GM12878 (cell line): Measurements from ENCODE around the gene MLXIP. TPM values are rescaled to one million over a fixed set of nuclear protein-coding genes. Genes with fewer than 3 reads are reported as not detected.
A peak's percentile ranks its signal among the peaks of the same experiment; 100 is the strongest.

ENCODE experiments used
- ATAC-seq: fragments of 200-7000 bp; cut with Tn5 transposase; 3 replicates; pipeline ENCODE4 v1.9.1; 2020; ENCODE audit warnings: mild to moderate bottlenecking, moderate library complexity
- BruUV-seq: library from RNA; stranded (reverse); fragments of 400-500 nt; replicated peaks from 2 replicates; lab custom pipeline; 2021; lab: Mats Ljungman, UMichigan
- CTCF ChIA-PET: fragments of 300-600 bp; sonication (Branson Sonifier 250); formaldehyde crosslinking; extraction: SDS; loops from one replicate; lab custom pipeline; 2021; ENCODE audit warnings: inconsistent platforms; lab: Yijun Ruan, JAX
- POLR2A ChIA-PET: fragments of 350-600 bp; formaldehyde crosslinking; extraction: SDS; loops from one replicate; lab custom pipeline; 2021; ENCODE audit warnings: inconsistent platforms; lab: Charles Lee
- RAD21 ChIA-PET: fragments of 300-600 bp; sonication (Branson Sonifier 250); formaldehyde crosslinking; loops from one replicate; lab custom pipeline; 2023; ENCODE audit warnings: antibody characterized with exemption; ENCODE audit not compliant: unreplicated experiment; lab: Charles Lee
- SMC1A ChIA-PET: fragments of 300-600 bp; sonication (Branson Sonifier 250); formaldehyde crosslinking; loops from one replicate; lab custom pipeline; 2023; ENCODE audit not compliant: unreplicated experiment, uncharacterized antibody; lab: Charles Lee
- DNase-seq: peaks from one replicate; pipeline ENCODE4 v3.0.0-alpha.2; 2011; ENCODE audit warnings: low read depth, low spot score
- FAIRE-seq: peaks from 3 replicates; lab custom pipeline; 2011; peaks lifted over from hg19 to GRCh38; lab: Jason Lieb, UNC
- H2AFZ ChIP-seq: 2 replicates; pipeline ENCODE4 v1.6.0; 2011; ENCODE audit warnings: low read depth, low read length, control low read depth; ENCODE audit not compliant: control insufficient read depth
- H3K27ac ChIP-seq: 2 replicates; pipeline ENCODE4 v1.5.1; 2011; ENCODE audit warnings: control low read depth; ENCODE audit not compliant: control insufficient read depth, insufficient read depth
- H3K27me3 ChIP-seq, 2 experiments: replicated peaks in 1 of 2; 2 replicates each; pipeline versions ENCODE4 v1.6.0 to v1.6.1; 2011; ENCODE audit warnings: low read length in 1 of 2; ENCODE audit not compliant: control insufficient read depth in 2 of 2, insufficient read depth in 2 of 2
- H3K36me3 ChIP-seq, 2 experiments: 2 replicates each; pipeline ENCODE4 v1.5.1; 2011; ENCODE audit warnings: low read length in 1 of 2; ENCODE audit not compliant: control insufficient read depth in 2 of 2, insufficient read depth in 2 of 2
- H3K4me1 ChIP-seq: 2 replicates; pipeline ENCODE4 v1.6.1; 2011; ENCODE audit warnings: mild to moderate bottlenecking, low read length, moderate library complexity, mixed read lengths; ENCODE audit not compliant: control insufficient read depth, insufficient read depth
- H3K4me2 ChIP-seq: 2 replicates; pipeline ENCODE4 v1.6.0; 2011; ENCODE audit warnings: control low read depth; ENCODE audit not compliant: control insufficient read depth, insufficient read depth
- H3K4me3 ChIP-seq: fragments of 200-600 bp; sonication (generic); 2 replicates; pipeline ENCODE4 v1.5.1; 2016
- H3K79me2 ChIP-seq: 2 replicates; pipeline ENCODE4 v1.6.0; 2011; ENCODE audit warnings: low read length; ENCODE audit not compliant: control insufficient read depth, insufficient read depth
- H3K9ac ChIP-seq: 2 replicates; pipeline ENCODE4 v1.8.0; 2011; ENCODE audit warnings: low read length, control low read depth, mixed read lengths; ENCODE audit not compliant: control insufficient read depth, insufficient read depth
- H3K9me3 ChIP-seq: replicated peaks from 3 replicates; pipeline ENCODE4 v1.5.1; 2011; ENCODE audit warnings: mild to moderate bottlenecking, low read length; ENCODE audit not compliant: control insufficient read depth, insufficient read depth
- H4K20me1 ChIP-seq: 2 replicates; pipeline ENCODE4 v1.6.0; 2011; ENCODE audit not compliant: control insufficient read depth, insufficient read depth
- CTCF ChIP-seq, 3 experiments: IDR thresholded peaks in 2 of 3; conservative IDR thresholded peaks in 1 of 3; 2 replicates each; pipeline ENCODE4 v1.5.1; 2011; ENCODE audit warnings: low read depth in 3 of 3, low read length in 3 of 3, mild to moderate bottlenecking in 3 of 3, control low read depth in 2 of 3, moderate library complexity in 2 of 3, inconsistent platforms in 1 of 3, mixed read lengths in 1 of 3; ENCODE audit not compliant: control insufficient read depth in 2 of 3, insufficient read depth in 1 of 3; ENCODE audit errors: extremely low read depth in 1 of 3
- IRF3 ChIP-seq: fragments of 450-650 bp; IDR thresholded peaks from 2 replicates; pipeline ENCODE4 v1.6.1; 2014; ENCODE audit warnings: mild to moderate bottlenecking
- IRF5 ChIP-seq: fragments of 450-650 bp; IDR thresholded peaks from 2 replicates; pipeline ENCODE4 v1.6.1; 2017; ENCODE audit warnings: borderline replicate concordance
- JUND ChIP-seq: IDR thresholded peaks from 2 replicates; pipeline ENCODE4 v1.6.1; 2012; ENCODE audit warnings: low read depth, mild to moderate bottlenecking, low read length, improper control_type of control experiment, moderate library complexity
- MLLT1 ChIP-seq: fragments of 450-650 bp; IDR thresholded peaks from 2 replicates; pipeline ENCODE4 v1.6.1; 2016; ENCODE audit warnings: mild to moderate bottlenecking
- NKRF ChIP-seq: fragments of 450-650 bp; conservative IDR thresholded peaks from 2 replicates; pipeline ENCODE4 v1.6.1; 2017; ENCODE audit warnings: mild to moderate bottlenecking, moderate library complexity
- NR2C2 ChIP-seq: IDR thresholded peaks from 2 replicates; pipeline ENCODE4 v1.6.1; 2011; ENCODE audit warnings: borderline replicate concordance, low read depth; ENCODE audit not compliant: control insufficient read depth, insufficient read length
- PAX8 ChIP-seq: fragments of 450-650 bp; IDR thresholded peaks from 2 replicates; pipeline ENCODE4 v1.6.1; 2017; ENCODE audit warnings: mild to moderate bottlenecking, moderate library complexity
- RBBP5 ChIP-seq: fragments of 200-600 bp; sonication (generic); conservative IDR thresholded peaks from 2 replicates; pipeline ENCODE4 v1.6.1; 2016
- SIN3A ChIP-seq: IDR thresholded peaks from 2 replicates; pipeline ENCODE4 v1.6.1; 2012; ENCODE audit warnings: low read depth, low read length, improper control_type of control experiment
- SREBF1 ChIP-seq: IDR thresholded peaks from 2 replicates; pipeline ENCODE4 v1.6.1; 2012; ENCODE audit warnings: mild to moderate bottlenecking, low read length
- WGBS: methylation state at CpG from one replicate; pipeline ENCODE4 v1.1.6; 2016; ENCODE audit warnings: low lambda C conversion rate; ENCODE audit not compliant: insufficient replicate concordance, insufficient coverage; ENCODE audit errors: missing lambda C conversion rate; 5-methylcytosine and 5-hydroxymethylcytosine counted together
- in situ Hi-C: fragments of 300-500 bp; cut with MboI; formaldehyde crosslinking; loops from 9 replicates; pipeline ENCODE4 v1.14.3; 2018; ENCODE audit warnings: mixed read lengths
- intact Hi-C: fragments of 100-400 bp; cut with micrococcal nuclease; formaldehyde crosslinking; loops from one replicate; pipeline ENCODE4 v1.14.2; 2022; ENCODE audit not compliant: unreplicated experiment
- polyA plus RNA-seq, 11 experiments: library from polyadenylated mRNA; depleted of rRNA in 4 of 11; unstranded in 6 of 11; stranded (reverse) in 5 of 11; fragments of >200 nt; fragmentation: Nextera tagmentation in 4 of 11; fragmentation: Illumina TruSeq in 1 of 11; extraction: Ambion mirVana in 4 of 11; extraction: Trizol in 1 of 11; gene quantifications; 1 replicate in 1 of 11; 2 replicates in 10 of 11; pipeline versions ENCODE4 v1.2.1 to v1.2.3, GENCODE V29; 2011 to 2016; ENCODE audit warnings: inconsistent platforms in 2 of 11, missing spikeins in 2 of 11, low read depth in 1 of 11
- total RNA-seq, 4 experiments: library from RNA; depleted of rRNA in 3 of 4; stranded (reverse); fragments of >200 nt in 3 of 4; fragmentation: Illumina TruSeq in 1 of 4; extraction: Trizol in 1 of 4; gene quantifications; 2 replicates each; pipeline versions ENCODE4 v1.2.1 to v1.2.3, GENCODE V29; 2013 to 2021

MLXIP gene
- total and polyA plus RNA-seq, 10 of the 15 experiments (the other 5 are each of a cell fraction or from before 2014, with no cell fraction given) = 1.1 to 23.7 (median 7.0) TPM

DNA sequence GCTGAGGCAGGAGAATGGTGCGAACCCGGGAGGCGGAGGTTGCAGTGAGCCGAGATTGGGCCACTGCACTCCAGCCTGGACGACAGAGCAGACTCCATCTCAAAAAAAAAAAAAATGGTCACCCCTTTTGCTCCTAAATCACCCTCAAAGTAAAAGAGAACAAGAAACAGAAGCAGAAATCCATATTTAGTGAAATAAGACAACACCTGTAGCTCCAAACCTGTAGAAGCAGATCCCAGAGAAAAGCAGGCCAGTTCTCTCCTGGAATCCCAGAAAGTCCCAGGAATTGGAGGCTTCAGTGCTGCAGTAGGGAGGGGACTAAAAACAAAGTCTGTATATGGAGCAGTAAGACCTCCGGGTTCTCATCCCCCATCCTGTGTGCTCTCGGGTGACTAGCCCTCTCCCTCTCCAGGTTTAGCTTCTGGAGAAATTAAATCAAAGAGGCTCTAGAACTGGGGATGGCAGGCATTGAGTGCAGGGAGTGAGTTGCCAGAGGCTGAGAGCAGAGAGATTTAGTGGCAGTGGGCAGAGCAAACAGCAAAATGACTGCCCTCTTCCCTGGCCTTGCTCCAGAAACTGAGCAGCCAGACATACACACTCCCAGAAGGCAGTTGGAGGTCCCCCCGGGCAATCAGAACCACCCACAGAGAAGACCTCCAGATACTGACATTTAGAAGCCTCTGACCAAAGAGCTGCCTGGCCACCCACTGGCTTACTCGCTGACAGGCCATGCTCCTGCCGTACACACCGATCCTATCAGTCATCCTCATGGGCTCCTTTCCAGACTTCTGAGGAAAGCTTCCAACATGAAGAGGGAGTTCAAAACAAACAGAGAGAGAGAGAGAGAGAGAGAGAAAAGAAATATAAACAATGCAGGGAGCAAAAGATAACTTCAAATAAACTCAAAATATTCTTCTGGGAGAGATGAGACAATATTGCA, 6.3 kb upstream of the MLXIP start (continued):
- TF ChIP-seq NKRF (no peak), IRF3 (no peak), IRF5 (no peak)

- 77% methylated on average over 1 of the region's 1 CpG for WGBS
- in situ Hi-C loops (no loop called here), intact Hi-C loops (no loop called here)
- Histone ChIP-seq H3K4me3 (no peak overlapping the region), H3K79me2 (no peaks in the 10 kb centered on the region), H2AFZ (no peak overlapping the region), H3K9me3 (no peaks in the 10 kb centered on the region), H3K4me1 (peaks cover 11% of the 10 kb centered on the region), H3K27me3 (no peaks in the 10 kb centered on the region), H3K4me2 (no peak overlapping the region), H4K20me1 (no peaks in the 10 kb centered on the region), H3K9ac (no peak overlapping the region), H3K27ac (no peak overlapping the region), H3K36me3 (no peaks in the 10 kb centered on the region)
- BruUV-seq = no TSS peak
- ChIA-PET RAD21 (interaction anchor here (1.7 kb wide), 1 partner anchor 19 kb away, joined by 4 read pairs; no protein-coding TSS in a partner anchor), SMC1A (interaction anchor here (0.9 kb wide), 1 partner anchor 49 kb away, joined by 6 read pairs; no protein-coding TSS in a partner anchor), POLR2A (interaction anchor here (0.6 kb wide), 1 partner anchor 50 kb away, joined by 5 read pairs; no protein-coding TSS in a partner anchor), CTCF (no interaction called here)
- FAIRE-seq (peak; percentile 44), DNase-seq (no peak), ATAC-seq (no peak)
- TF ChIP-seq SIN3A (no peak), PAX8 (no peak), RBBP5 (no peak), MLLT1 (no peak), JUND (no peak), SREBF1 (no peak), CTCF (IDR thresholded peaks at IDR 0.05 in 2 of 3, conservative IDR thresholded peaks at IDR 0.05 in 1 of 3; ENCODE audit: control insufficient read depth in 2 of 3, extremely low read depth in 1 of 3, insufficient read depth in 1 of 3, low read depth in 3 of 3, low read length in 3 of 3) (no peak), NR2C2 (no peak)
These were observed 4.7 kb upstream of the MLXIP start for GRCh38 chr12:122073815-122074214.
